Gastroesophageal sphincter (tissue), 3 donors: ENCODE measurements around the gene COQ8B.

Experiments
- CTCF ChIP-seq, 4 experiments: fragments of 200-600 bp in 2 of 4; fragments of 450-650 bp in 2 of 4; sonication (generic) in 1 of 4; IDR thresholded peaks; one replicate each; pipeline ENCODE4 v1.5.1; 2017 to 2019; ENCODE audit warnings: antibody characterized with exemption in 4 of 4, mild to moderate bottlenecking in 2 of 4, moderate library complexity in 2 of 4
- EP300 ChIP-seq: sonication (generic); formaldehyde crosslinking; IDR thresholded peaks from one replicate; pipeline ENCODE4 v1.6.1; 2017; ENCODE audit warnings: antibody characterized with exemption, mild to moderate bottlenecking
- POLR2A ChIP-seq, 2 donors: fragments of 450-650 bp; IDR thresholded peaks; one replicate each; pipeline ENCODE4 v1.6.1; 2017; ENCODE audit warnings: antibody characterized with exemption in 2 of 2, mild to moderate bottlenecking in 2 of 2, moderate library complexity in 1 of 2
- POLR2AphosphoS5 ChIP-seq: sonication (generic); formaldehyde crosslinking; IDR thresholded peaks from one replicate; pipeline ENCODE4 v1.6.1; 2017; ENCODE audit warnings: antibody characterized with exemption

DNA sequence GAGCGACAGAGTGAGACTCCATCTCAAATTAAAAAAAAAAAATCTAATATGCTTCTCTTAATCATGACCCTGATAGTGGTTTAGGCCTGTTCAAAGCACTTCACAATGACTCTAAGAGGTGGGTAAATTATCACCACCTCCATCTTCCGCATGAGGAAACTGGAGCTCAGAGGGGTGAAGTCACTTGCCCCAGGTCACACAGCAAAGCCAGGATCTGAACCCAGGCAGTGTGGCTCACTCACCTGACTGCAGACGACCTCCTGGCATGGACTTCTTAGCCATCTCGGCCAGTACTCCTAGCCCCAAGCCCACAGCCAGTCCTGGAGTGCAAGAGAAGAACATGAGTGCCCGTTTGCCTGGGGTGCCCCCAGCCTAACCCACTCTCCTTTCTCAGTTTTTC, 6.9 kb downstream of the COQ8B start:
- TF ChIP-seq CTCF (IDR thresholded peaks at IDR 0.05) (no peak), POLR2A (IDR thresholded peaks at IDR 0.05) (no peak), EP300 (no peak), POLR2AphosphoS5 (no peak)
